ENCODE data around the gene SORCS2. TPM values are rescaled to one million over a fixed set of nuclear protein-coding genes. Genes with fewer than 3 reads are reported as not detected.

SORCS2 gene
- total RNA-seq, 3 donors from 2014 or later = 0.66 to 1.3 (median 0.80) TPM

- no peaks in the 10 kb centered on the region for H3K4me1 ChIP-seq
- no peak overlapping the region for H3K27ac ChIP-seq
- H3K9me3 ChIP-seq = no peaks in the 10 kb centered on the region
- intact Hi-C loops (cut with DNase I; ENCODE audit: low total_unique reads) = no loop called here
- H3K27me3 ChIP-seq = peaks cover 0 to 14% of the 10 kb centered on the region in 2 donors
- no peaks in the 10 kb centered on the region for H3K36me3 ChIP-seq
- TF ChIP-seq POLR2AphosphoS5 (IDR thresholded peaks at IDR 0.05) = no peak
- no peak for TF ChIP-seq CTCF (IDR thresholded peaks at IDR 0.05)
- no peak for TF ChIP-seq POLR2A (IDR thresholded peaks at IDR 0.05)
- H3K4me3 ChIP-seq = no peak overlapping the region
- DNase-seq (ENCODE audit: low spot score in 2 of 2) = no peak
These were observed 309.0 kb downstream of the SORCS2 start for GRCh38 chr4:7501314-7501713.

- Histone ChIP-seq H3K4me1 (no peaks in the 10 kb centered on the region), H3K4me3 (no peak overlapping the region), H3K27me3 (peaks cover 0 to 16% of the 10 kb centered on the region in 2 donors), H3K36me3 (no peaks in the 10 kb centered on the region), H3K27ac (no peak overlapping the region), H3K9me3 (no peaks in the 10 kb centered on the region)
- TF ChIP-seq CTCF (IDR thresholded peaks at IDR 0.05) (no peak), POLR2A (IDR thresholded peaks at IDR 0.05) (no peak), POLR2AphosphoS5 (IDR thresholded peaks at IDR 0.05) (no peak)
- no peak for DNase-seq (ENCODE audit: low spot score in 2 of 2)
- intact Hi-C loops (cut with DNase I; ENCODE audit: low total_unique reads) = no loop called here
These were observed 309.5 kb downstream of the SORCS2 start for GRCh38 chr4:7501873-7502272.

- no peak overlapping the region for H3K4me3 ChIP-seq
- H3K4me1 ChIP-seq = no peaks in the 10 kb centered on the region
- H3K36me3 ChIP-seq = no peaks in the 10 kb centered on the region
- H3K9me3 ChIP-seq = no peaks in the 10 kb centered on the region
- peaks cover 0 to 16% of the 10 kb centered on the region in 2 donors for H3K27me3 ChIP-seq
- H3K27ac ChIP-seq = no peak overlapping the region
- no peak for DNase-seq (ENCODE audit: low spot score in 2 of 2)
- intact Hi-C loops (cut with DNase I; ENCODE audit: low total_unique reads) = no loop called here
- TF ChIP-seq POLR2A (IDR thresholded peaks at IDR 0.05) (no peak), CTCF (IDR thresholded peaks at IDR 0.05) (no peak), POLR2AphosphoS5 (IDR thresholded peaks at IDR 0.05) (no peak)
These were observed 311.4 kb downstream of the SORCS2 start for GRCh38 chr4:7503559-7504249.

- Histone ChIP-seq H3K4me1 (no peaks in the 10 kb centered on the region), H3K27ac (no peak overlapping the region), H3K4me3 (no peak overlapping the region), H3K9me3 (no peaks in the 10 kb centered on the region), H3K36me3 (no peaks in the 10 kb centered on the region), H3K27me3 (peaks cover 0 to 12% of the 10 kb centered on the region in 2 donors)
- intact Hi-C loops (cut with DNase I; ENCODE audit: low total_unique reads) = no loop called here
- no peak for DNase-seq (ENCODE audit: low spot score in 2 of 2)
- TF ChIP-seq POLR2A (IDR thresholded peaks at IDR 0.05) (no peak), CTCF (IDR thresholded peaks at IDR 0.05) (no peak), POLR2AphosphoS5 (IDR thresholded peaks at IDR 0.05) (no peak)
These were observed 313.0 kb downstream of the SORCS2 start for GRCh38 chr4:7505116-7505900.

- TF ChIP-seq POLR2AphosphoS5 (IDR thresholded peaks at IDR 0.05) (no peak), POLR2A (IDR thresholded peaks at IDR 0.05) (no peak), CTCF (IDR thresholded peaks at IDR 0.05) (no peak)
- H3K4me3 ChIP-seq = no peak overlapping the region
- H3K4me1 ChIP-seq = no peaks in the 10 kb centered on the region
- no peaks in the 10 kb centered on the region for H3K9me3 ChIP-seq
- H3K27ac ChIP-seq = no peak overlapping the region
- H3K36me3 ChIP-seq = no peaks in the 10 kb centered on the region
- intact Hi-C loops (cut with DNase I; ENCODE audit: low total_unique reads) = no loop called here
- no peak for DNase-seq (ENCODE audit: low spot score in 2 of 2)
- peaks cover 0 to 13% of the 10 kb centered on the region in 2 donors for H3K27me3 ChIP-seq
These were observed 313.8 kb downstream of the SORCS2 start for GRCh38 chr4:7506119-7506518.

All from breast epithelium (tissue), 4 donors.